ENCODE results near the gene IFI27. TPM values are rescaled to one million over a fixed set of nuclear protein-coding genes. Genes with fewer than 3 reads are reported as not detected.
A peak's percentile ranks its signal among the peaks of the same experiment; 100 is the strongest.

IFI27 gene
- total RNA-seq, 2 experiments from 2014 or later: 0.63 to 1.5 TPM

DNA sequence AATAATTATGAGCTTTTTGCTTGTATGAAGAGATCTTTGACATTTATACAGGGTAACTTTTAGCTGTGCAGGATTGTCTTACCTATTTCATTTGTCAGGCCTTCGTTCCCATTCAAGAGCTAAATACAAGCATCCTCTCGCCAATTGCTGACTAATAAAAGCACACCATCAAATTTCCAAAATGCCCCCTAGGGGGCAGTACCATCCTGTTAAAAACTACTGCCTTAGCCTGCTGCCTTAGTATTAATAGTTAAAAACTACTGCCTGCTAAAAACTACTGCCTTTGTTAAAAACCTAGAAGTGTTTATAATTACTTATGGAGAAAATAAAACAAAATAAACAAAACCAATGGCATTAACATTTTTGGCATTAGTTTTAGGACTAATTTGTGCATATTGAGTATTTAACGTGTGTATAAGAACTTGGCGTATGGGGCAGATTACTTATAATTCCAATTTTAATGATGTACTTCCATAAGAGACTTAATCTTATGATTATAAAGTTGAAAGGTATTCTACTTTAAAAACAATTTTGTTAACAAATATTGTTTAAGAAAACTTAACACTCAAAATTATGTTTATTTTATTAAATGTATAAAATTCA lies 21.9 kb downstream of the IFI27 start:
- peak; percentile 79 for DNase-seq (ENCODE audit: low spot score)
- BruUV-seq (replicated peaks): no TSS peak

DNA sequence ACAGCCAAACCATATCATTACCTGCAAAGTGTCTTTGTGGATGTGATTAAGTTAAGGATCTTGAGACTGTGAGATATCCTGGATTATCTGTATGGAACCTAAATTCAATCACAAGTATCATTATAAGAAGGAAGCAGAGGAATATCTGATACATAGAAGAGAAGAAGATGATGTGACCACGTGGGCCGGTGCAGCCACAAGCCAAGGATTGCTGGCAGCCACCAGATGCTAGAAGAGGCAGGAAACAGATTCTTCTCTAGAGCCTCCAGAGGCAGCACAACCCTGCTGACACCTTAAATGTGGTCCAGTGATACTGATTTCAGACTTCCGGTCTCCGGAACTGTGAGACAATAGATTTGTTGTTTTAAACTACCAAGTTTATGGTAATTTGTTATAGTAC lies 24.9 kb downstream of the IFI27 start:
- TF ChIP-seq, protein P1, sequence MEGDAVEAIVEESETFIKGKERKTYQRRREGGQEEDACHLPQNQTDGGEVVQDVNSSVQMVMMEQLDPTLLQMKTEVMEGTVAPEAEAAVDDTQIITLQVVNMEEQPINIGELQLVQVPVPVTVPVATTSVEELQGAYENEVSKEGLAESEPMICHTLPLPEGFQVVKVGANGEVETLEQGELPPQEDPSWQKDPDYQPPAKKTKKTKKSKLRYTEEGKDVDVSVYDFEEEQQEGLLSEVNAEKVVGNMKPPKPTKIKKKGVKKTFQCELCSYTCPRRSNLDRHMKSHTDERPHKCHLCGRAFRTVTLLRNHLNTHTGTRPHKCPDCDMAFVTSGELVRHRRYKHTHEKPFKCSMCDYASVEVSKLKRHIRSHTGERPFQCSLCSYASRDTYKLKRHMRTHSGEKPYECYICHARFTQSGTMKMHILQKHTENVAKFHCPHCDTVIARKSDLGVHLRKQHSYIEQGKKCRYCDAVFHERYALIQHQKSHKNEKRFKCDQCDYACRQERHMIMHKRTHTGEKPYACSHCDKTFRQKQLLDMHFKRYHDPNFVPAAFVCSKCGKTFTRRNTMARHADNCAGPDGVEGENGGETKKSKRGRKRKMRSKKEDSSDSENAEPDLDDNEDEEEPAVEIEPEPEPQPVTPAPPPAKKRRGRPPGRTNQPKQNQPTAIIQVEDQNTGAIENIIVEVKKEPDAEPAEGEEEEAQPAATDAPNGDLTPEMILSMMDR (conservative IDR thresholded peaks at IDR 0.05; ENCODE audit: low read length): no peak
- no peak for TF ChIP-seq EZH2phosphoT487 (IDR thresholded peaks at IDR 0.05; ENCODE audit: borderline replicate concordance, low read depth, low read length)
- Histone ChIP-seq H3K9me3 (ENCODE audit: low read length) (peaks cover 7% of the 10 kb centered on the region; the same call in 1 of the 2 replicates), H3K4me1 (ENCODE audit: insufficient read depth, low read length, poor library complexity, severe bottlenecking) (peaks cover 1% of the 10 kb centered on the region), H3K36me3 (ENCODE audit: insufficient read depth, low read length) (no peaks in the 10 kb centered on the region), H3K4me3 (ENCODE audit: low read depth, low read length, poor library complexity, severe bottlenecking) (no peak overlapping the region), H3K9me2 (ENCODE audit: insufficient read depth, low read length) (no peaks in the 10 kb centered on the region), H3K27ac (ENCODE audit: low read depth, low read length, poor library complexity, severe bottlenecking) (no peak overlapping the region), H3K4me2 (ENCODE audit: low read length) (no peak overlapping the region), H4K20me1 (ENCODE audit: insufficient read depth, low read length) (no peaks in the 10 kb centered on the region), H3K79me2 (ENCODE audit: insufficient read depth, low read depth, low read length) (no peaks in the 10 kb centered on the region), H2AFZ (ENCODE audit: low read length) (no peak overlapping the region)
- no TSS peak for BruUV-seq (replicated peaks)
- intact Hi-C loops (cut with micrococcal nuclease; ENCODE audit: unreplicated experiment): loop anchor here (10.0 kb wide), 1 partner anchor 201 kb away; no protein-coding TSS in a partner anchor
- ChIA-PET CTCF (ENCODE audit: unreplicated experiment) (no interaction called here), POLR2A (no interaction called here)
- no peak for DNase-seq (ENCODE audit: low spot score)

More for the DNA sequence above, 21.9 kb downstream of the IFI27 start:
- ChIA-PET CTCF (ENCODE audit: unreplicated experiment) (interaction anchor here (0.5 to 1.6 kb wide), 7 partner anchors 9 to 96 kb away, joined by 3 to 6 read pairs (median 4); partner anchors contain the start of genes DDX24 and IFI27L1), POLR2A (interaction anchor here (1.0 to 2.0 kb wide), 3 partner anchors 34 to 97 kb away, joined by 3 to 5 read pairs (median 5); partner anchors contain the start of genes DDX24 and IFI27L1)
- no peak overlapping the region for H3K4me3 ChIP-seq (ENCODE audit: low read depth, low read length, poor library complexity, severe bottlenecking)
- H3K9me3 ChIP-seq (ENCODE audit: low read length): peaks cover 7% of the 10 kb centered on the region; the same call in 1 of the 2 replicates
- peaks cover 14% of the 10 kb centered on the region for H3K4me1 ChIP-seq (ENCODE audit: insufficient read depth, low read length, poor library complexity, severe bottlenecking)
- no peak overlapping the region for H2AFZ ChIP-seq (ENCODE audit: low read length)
- no peaks in the 10 kb centered on the region for H3K9me2 ChIP-seq (ENCODE audit: insufficient read depth, low read length)
- H3K27ac ChIP-seq (ENCODE audit: low read depth, low read length, poor library complexity, severe bottlenecking): no peak overlapping the region
- TF ChIP-seq EZH2phosphoT487 (IDR thresholded peaks at IDR 0.05; ENCODE audit: borderline replicate concordance, low read depth, low read length): no peak
- TF ChIP-seq, protein P1 (conservative IDR thresholded peaks at IDR 0.05; ENCODE audit: low read length): peak; percentile 98
- no peaks in the 10 kb centered on the region for H3K79me2 ChIP-seq (ENCODE audit: insufficient read depth, low read depth, low read length)
- no peak overlapping the region for H3K4me2 ChIP-seq (ENCODE audit: low read length)
- intact Hi-C loops (cut with micrococcal nuclease; ENCODE audit: unreplicated experiment): loop anchor here (5.0 to 10.0 kb wide), 2 partner anchors 198 to 355 kb away; no protein-coding TSS in a partner anchor
- no peaks in the 10 kb centered on the region for H3K36me3 ChIP-seq (ENCODE audit: insufficient read depth, low read length)
- no peaks in the 10 kb centered on the region for H4K20me1 ChIP-seq (ENCODE audit: insufficient read depth, low read length)
